Suprapubic skin (tissue), 4 donors: Measurements from ENCODE around the gene PRSS53. TPM values are rescaled to one million over a fixed set of nuclear protein-coding genes. Genes with fewer than 3 reads are reported as not detected.

Experiments used
- DNase-seq, 2 donors: peaks; one replicate each; pipeline ENCODE4 v3.0.0-alpha.2; 2019; ENCODE audit warnings: low spot score in 2 of 2
- H3K27ac ChIP-seq: fragments of 200-600 bp; sonication (generic); one replicate; pipeline ENCODE4 v1.5.1; 2019
- H3K27me3 ChIP-seq: fragments of 200-600 bp; sonication (generic); one replicate; pipeline ENCODE4 v1.5.1; 2019
- H3K36me3 ChIP-seq: fragments of 200-600 bp; sonication (generic); one replicate; pipeline ENCODE4 v1.5.1; 2019
- H3K4me1 ChIP-seq: fragments of 200-600 bp; sonication (generic); one replicate; pipeline ENCODE4 v1.5.1; 2019
- H3K4me3 ChIP-seq: fragments of 200-600 bp; sonication (generic); one replicate; pipeline ENCODE4 v1.5.1; 2019; ENCODE audit warnings: mild to moderate bottlenecking
- H3K9me3 ChIP-seq: fragments of 200-600 bp; sonication (generic); one replicate; pipeline ENCODE4 v1.5.1; 2019
- EP300 ChIP-seq: sonication (generic); formaldehyde crosslinking; IDR thresholded peaks from one replicate; pipeline ENCODE4 v1.6.1; 2017; ENCODE audit warnings: antibody characterized with exemption
- POLR2A ChIP-seq, 2 donors: fragments of 450-650 bp; IDR thresholded peaks; one replicate each; pipeline ENCODE4 v1.6.1; 2017; ENCODE audit warnings: antibody characterized with exemption in 2 of 2, mild to moderate bottlenecking in 2 of 2, moderate library complexity in 2 of 2
- POLR2AphosphoS5 ChIP-seq, 3 donors: sonication (generic); formaldehyde crosslinking; IDR thresholded peaks; one replicate each; pipeline ENCODE4 v1.6.1; 2017; ENCODE audit warnings: antibody characterized with exemption in 3 of 3
- WGBS: methylation state at CpG from one replicate; pipeline ENCODE4 v1.1.5; 2018; 5-methylcytosine and 5-hydroxymethylcytosine counted together
- total RNA-seq, 4 donors: library from RNA; depleted of rRNA; stranded (reverse); fragments of >200 nt; gene quantifications; one replicate each; pipeline ENCODE4 v1.1.0, GENCODE V29; 2016
- TF ChIP-seq, protein P1 (sequence below), 2 donors: fragments of 200-600 bp in 1 of 2; fragments of 450-650 bp in 1 of 2; sonication (generic) in 1 of 2; IDR thresholded peaks; one replicate each; pipeline ENCODE4 v1.5.1; 2016 to 2019; ENCODE audit warnings: antibody characterized with exemption in 2 of 2, mild to moderate bottlenecking in 1 of 2, moderate library complexity in 1 of 2

The PRSS53 gene
- total RNA-seq, 4 donors from 2014 or later = 2.0 to 10.0 (median 5.1) TPM

DNA sequence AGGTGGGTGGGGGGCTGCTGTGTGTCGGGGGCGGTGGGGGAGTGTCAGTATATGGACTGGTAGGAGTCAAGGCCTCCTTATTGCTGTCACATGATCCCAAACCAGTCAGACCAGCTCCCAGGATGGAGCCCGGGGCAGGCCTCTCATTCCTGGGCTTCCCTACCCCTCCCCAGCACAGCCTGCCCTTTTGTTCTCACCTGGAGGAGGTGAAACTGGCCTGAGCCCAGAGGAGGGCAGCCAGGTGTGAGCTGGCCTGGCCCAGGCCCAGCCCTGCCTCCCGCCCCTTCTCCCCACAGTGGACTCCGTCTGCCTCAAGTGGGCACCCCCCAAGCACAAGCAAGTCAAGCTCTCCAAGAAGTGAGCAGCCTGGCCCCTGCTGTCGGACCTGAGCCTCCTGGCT is 42.2 kb upstream of the PRSS53 start:
- Histone ChIP-seq H3K27ac (peak overlapping the region; percentile 83), H3K4me1 (peaks cover 66% of the 10 kb centered on the region), H3K4me3 (no peak overlapping the region), H3K27me3 (no peaks in the 10 kb centered on the region), H3K9me3 (no peaks in the 10 kb centered on the region), H3K36me3 (peaks cover 44% of the 10 kb centered on the region)
- DNase-seq = no peak
- TF ChIP-seq, protein P1, sequence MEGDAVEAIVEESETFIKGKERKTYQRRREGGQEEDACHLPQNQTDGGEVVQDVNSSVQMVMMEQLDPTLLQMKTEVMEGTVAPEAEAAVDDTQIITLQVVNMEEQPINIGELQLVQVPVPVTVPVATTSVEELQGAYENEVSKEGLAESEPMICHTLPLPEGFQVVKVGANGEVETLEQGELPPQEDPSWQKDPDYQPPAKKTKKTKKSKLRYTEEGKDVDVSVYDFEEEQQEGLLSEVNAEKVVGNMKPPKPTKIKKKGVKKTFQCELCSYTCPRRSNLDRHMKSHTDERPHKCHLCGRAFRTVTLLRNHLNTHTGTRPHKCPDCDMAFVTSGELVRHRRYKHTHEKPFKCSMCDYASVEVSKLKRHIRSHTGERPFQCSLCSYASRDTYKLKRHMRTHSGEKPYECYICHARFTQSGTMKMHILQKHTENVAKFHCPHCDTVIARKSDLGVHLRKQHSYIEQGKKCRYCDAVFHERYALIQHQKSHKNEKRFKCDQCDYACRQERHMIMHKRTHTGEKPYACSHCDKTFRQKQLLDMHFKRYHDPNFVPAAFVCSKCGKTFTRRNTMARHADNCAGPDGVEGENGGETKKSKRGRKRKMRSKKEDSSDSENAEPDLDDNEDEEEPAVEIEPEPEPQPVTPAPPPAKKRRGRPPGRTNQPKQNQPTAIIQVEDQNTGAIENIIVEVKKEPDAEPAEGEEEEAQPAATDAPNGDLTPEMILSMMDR (IDR thresholded peaks at IDR 0.05) = no peak
- TF ChIP-seq POLR2AphosphoS5 (IDR thresholded peaks at IDR 0.05) = peak in 1 of 3 donors; percentile 12
- WGBS = 50% methylated on average over 4 of the region's 6 CpGs

DNA sequence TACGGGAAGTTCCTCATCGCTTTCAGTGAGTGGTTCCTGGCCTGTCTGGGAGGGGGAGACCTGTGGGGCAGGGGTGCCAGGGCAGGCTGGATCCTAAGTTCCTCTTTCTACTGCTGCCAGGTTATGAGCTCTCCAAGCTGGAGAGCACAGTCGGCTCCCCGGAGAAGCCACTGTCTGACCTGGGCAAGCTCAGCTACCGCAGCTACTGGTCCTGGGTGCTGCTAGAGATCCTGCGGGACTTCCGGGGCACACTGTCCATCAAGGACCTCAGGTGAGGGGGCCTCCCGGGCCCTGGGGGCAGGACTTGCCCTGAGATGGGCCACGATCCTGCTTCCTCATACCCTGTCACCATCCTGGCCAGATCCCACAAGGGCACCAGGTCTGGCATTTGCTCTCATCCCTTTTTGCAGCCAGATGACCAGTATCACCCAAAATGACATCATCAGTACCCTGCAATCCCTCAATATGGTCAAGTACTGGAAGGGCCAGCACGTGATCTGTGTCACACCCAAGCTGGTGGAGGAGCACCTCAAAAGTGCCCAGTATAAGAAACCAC is 41.7 kb upstream of the PRSS53 start:
- TF ChIP-seq POLR2A (IDR thresholded peaks at IDR 0.05) (no peak), POLR2AphosphoS5 (IDR thresholded peaks at IDR 0.05) (no peak)
- TF ChIP-seq, protein P1 (IDR thresholded peaks at IDR 0.05) = no peak
- Histone ChIP-seq H3K27ac (peak overlapping the region; percentile 83), H3K36me3 (peaks cover 44% of the 10 kb centered on the region), H3K4me3 (no peak overlapping the region), H3K4me1 (peaks cover 63% of the 10 kb centered on the region), H3K9me3 (no peaks in the 10 kb centered on the region), H3K27me3 (no peaks in the 10 kb centered on the region)
- no peak for DNase-seq
- WGBS = 40% methylated on average over 1 of the region's 10 CpGs

DNA sequence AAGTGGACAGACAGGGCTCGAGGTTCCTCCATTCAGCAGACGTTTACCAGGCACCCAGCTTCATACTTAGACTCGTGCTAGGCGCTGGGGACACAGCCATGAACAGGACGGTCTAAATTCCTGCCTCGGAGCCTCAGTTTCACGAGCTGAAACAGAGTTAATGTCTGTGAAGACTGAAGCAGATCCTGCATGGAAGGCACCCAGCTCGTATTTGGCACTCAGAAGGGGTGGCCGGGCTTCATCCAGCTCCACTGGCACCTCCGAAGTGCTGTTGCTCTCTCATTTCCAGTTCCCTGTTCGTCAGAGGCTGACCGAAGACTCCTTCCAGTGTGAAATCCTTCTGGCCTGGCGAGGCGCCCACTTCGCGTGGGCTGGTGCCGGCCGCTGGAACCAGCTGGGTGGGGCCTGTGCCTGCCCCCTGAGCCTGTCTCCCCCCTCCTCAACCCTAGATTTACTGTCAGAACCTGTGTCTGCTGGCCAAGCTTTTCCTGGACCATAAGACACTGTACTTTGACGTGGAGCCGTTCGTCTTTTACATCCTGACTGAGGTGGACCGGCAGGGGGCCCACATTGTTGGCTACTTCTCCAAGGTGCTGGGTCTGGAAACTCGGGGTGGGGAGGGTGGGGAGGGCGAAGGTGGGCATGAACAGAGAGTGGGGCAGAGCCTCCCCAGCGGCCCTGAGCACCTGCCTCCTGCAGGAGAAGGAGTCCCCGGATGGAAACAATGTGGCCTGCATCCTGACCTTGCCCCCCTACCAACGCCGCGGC is 41.0 kb upstream of the PRSS53 start:
- peak overlapping the region; percentile 83 for H3K27ac ChIP-seq
- peaks cover 44% of the 10 kb centered on the region for H3K36me3 ChIP-seq
- no peaks in the 10 kb centered on the region for H3K27me3 ChIP-seq
- H3K9me3 ChIP-seq = no peaks in the 10 kb centered on the region
- TF ChIP-seq, protein P1 (IDR thresholded peaks at IDR 0.05) = no peak
- TF ChIP-seq EP300 (no peak), POLR2AphosphoS5 (IDR thresholded peaks at IDR 0.05) (no peak), POLR2A (IDR thresholded peaks at IDR 0.05) (no peak)
- no peak overlapping the region for H3K4me3 ChIP-seq
- DNase-seq = no peak
- peaks cover 63% of the 10 kb centered on the region for H3K4me1 ChIP-seq
- 66% methylated on average over 22 of the region's 29 CpGs for WGBS

DNA sequence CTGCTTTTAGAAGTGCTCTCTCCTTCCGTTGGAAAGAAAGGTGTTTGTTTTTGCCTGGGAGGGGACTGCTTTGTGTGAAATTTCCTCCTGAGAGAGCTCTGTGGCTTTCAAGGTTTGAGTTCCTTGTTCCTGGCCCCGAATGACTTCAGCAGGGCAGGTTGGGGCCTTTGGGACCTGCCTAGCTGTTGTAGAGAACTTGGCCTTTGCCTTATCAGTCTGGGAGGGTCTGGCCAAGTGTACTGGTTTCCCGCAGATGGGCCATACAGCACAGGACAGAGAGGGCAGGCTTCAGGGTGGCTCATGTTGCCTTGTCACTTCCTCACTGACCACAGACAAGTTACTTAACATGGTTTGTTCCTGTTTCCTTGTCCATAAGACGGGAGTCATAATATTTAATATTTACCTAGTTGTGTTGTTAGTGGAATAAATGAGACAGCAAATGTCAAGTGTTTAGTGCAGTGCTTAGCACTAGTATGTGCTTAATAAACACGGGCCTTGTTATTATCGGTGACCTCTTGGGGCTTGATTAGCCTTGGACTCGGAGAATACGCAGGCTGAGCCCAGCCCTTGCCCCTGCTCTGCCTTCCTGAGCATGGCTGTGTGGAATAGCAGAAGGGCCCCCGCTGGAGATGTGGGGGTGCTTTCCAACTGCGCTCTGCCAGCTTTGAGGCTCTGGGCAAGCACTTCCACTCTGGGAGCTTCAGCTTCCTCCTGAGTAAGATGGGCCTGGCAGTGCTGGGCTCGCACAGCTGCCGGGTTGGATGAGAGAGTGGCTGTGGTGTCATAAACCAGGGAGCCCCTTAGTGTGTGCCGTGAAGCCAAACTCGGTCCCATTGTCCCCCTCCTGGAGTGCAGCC is 40.2 kb upstream of the PRSS53 start:
- TF ChIP-seq POLR2AphosphoS5 (IDR thresholded peaks at IDR 0.05) (no peak), EP300 (no peak), POLR2A (IDR thresholded peaks at IDR 0.05) (peak in 1 of 2 donors; percentile 32)
- TF ChIP-seq, protein P1 (IDR thresholded peaks at IDR 0.05) = no peak
- 72% methylated on average over 12 of the region's 14 CpGs for WGBS
- H3K4me1 ChIP-seq = peaks cover 55% of the 10 kb centered on the region
- peaks cover 44% of the 10 kb centered on the region for H3K36me3 ChIP-seq
- H3K9me3 ChIP-seq = no peaks in the 10 kb centered on the region
- H3K27me3 ChIP-seq = no peaks in the 10 kb centered on the region
- no peak overlapping the region for H3K4me3 ChIP-seq
- H3K27ac ChIP-seq = peak overlapping the region; percentile 83
- no peak for DNase-seq

DNA sequence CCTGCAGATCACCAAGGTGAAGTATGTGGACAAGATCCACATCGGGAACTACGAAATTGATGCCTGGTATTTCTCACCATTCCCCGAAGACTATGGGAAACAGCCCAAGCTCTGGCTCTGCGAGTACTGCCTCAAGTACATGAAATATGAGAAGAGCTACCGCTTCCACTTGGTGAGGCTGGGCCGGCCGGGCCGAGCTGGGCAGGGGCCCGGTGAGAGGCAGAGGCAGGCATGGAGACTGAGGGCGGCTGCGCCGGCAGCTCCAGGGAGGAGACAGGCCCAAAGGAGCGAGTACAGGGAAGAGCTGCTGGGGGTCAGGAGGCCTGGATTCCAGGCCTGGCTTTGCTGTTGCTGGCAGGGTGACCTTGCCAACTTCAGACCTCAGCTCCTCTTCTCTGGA is 38.4 kb upstream of the PRSS53 start:
- Histone ChIP-seq H3K9me3 (no peaks in the 10 kb centered on the region), H3K36me3 (peaks cover 53% of the 10 kb centered on the region), H3K4me1 (peaks cover 38% of the 10 kb centered on the region), H3K27me3 (no peaks in the 10 kb centered on the region), H3K27ac (peak overlapping the region; percentile 83), H3K4me3 (no peak overlapping the region)
- no peak for TF ChIP-seq POLR2AphosphoS5 (IDR thresholded peaks at IDR 0.05)
- TF ChIP-seq, protein P1 (IDR thresholded peaks at IDR 0.05) = no peak
- no peak for TF ChIP-seq EP300
- no peak for TF ChIP-seq POLR2A (IDR thresholded peaks at IDR 0.05)
- WGBS = 89% methylated on average over 13 of the region's 13 CpGs
- no peak for DNase-seq
